SK-N-SH (cell line): Measurements from ENCODE around the gene COX5A.
"Not testable (repeated sequence)": the region's sequence is repeated elsewhere in the genome, so short reads cannot be mapped to it uniquely, and the experiment has no call there.

ENCODE experiments used
- CTCF ChIP-seq: fragments of 200-600 bp; sonication (generic); IDR thresholded peaks from 2 replicates; pipeline ENCODE4 v1.6.1; 2017; ENCODE audit warnings: antibody characterized with exemption, mild to moderate bottlenecking, moderate library complexity
- ELF1 ChIP-seq: IDR thresholded peaks from 2 replicates; pipeline ENCODE4 v1.4.0; 2012
- EP300 ChIP-seq, 2 experiments: IDR thresholded peaks; 2 replicates each; pipeline versions ENCODE4 v1.4.0 to v1.6.1; 2012; ENCODE audit warnings: borderline replicate concordance in 1 of 2, low read depth in 1 of 2, low read length in 1 of 2
- FOSL2 ChIP-seq: IDR thresholded peaks from 2 replicates; pipeline ENCODE4 v1.4.0; 2012; ENCODE audit warnings: low read depth, mild to moderate bottlenecking, moderate library complexity, borderline replicate concordance
- NFIC ChIP-seq: IDR thresholded peaks from 2 replicates; pipeline ENCODE4 v1.4.0; 2012; ENCODE audit warnings: borderline replicate concordance
- NRF1 ChIP-seq: IDR thresholded peaks from 2 replicates; pipeline ENCODE4 v1.6.1; 2012; ENCODE audit warnings: low read depth, mild to moderate bottlenecking, low read length
- SMC3 ChIP-seq: IDR thresholded peaks from 2 replicates; pipeline ENCODE4 v1.6.1; 2012; ENCODE audit warnings: low read depth, low read length, improper control_type of control experiment
- USF2 ChIP-seq: fragments of 150-350 bp; IDR thresholded peaks from 2 replicates; pipeline ENCODE4 v1.6.1; 2017; ENCODE audit warnings: antibody characterized with exemption, low read length, low read depth, borderline replicate concordance
- YY1 ChIP-seq: IDR thresholded peaks from 2 replicates; pipeline ENCODE4 v1.4.0; 2012; ENCODE audit warnings: low read depth, mild to moderate bottlenecking

GRCh38 chr15:74887537-74888193 is 50.2 kb downstream of the COX5A start:
- TF ChIP-seq ELF1; CTCF; YY1; NRF1; FOSL2; SMC3; EP300 (IDR thresholded peaks at IDR 0.05; ENCODE audit: borderline replicate concordance in 1 of 2, low read depth in 1 of 2, low read length in 1 of 2); NFIC; USF2: not testable (repeated sequence)
